Liver (tissue), 9 donors: Measurements from ENCODE around the gene TMEM94. TPM values are rescaled to one million over a fixed set of nuclear protein-coding genes. Genes with fewer than 3 reads are reported as not detected.

Experiments
- DNase-seq: peaks from one replicate; pipeline ENCODE4 v3.0.0-alpha.2; 2017; ENCODE audit warnings: low spot score
- H3K27ac ChIP-seq, 2 donors: one replicate each; pipeline ENCODE4 v1.7.0; 2013; ENCODE audit warnings: inconsistent platforms in 2 of 2, low read length in 2 of 2, control low read depth in 1 of 2, low read depth in 1 of 2, mild to moderate bottlenecking in 1 of 2
- H3K27me3 ChIP-seq, 4 donors: one replicate each; pipeline versions ENCODE4 v1.6.1 to v1.7.0; 2013; ENCODE audit warnings: low read length in 3 of 4, inconsistent platforms in 1 of 4, mild to moderate bottlenecking in 1 of 4, moderate library complexity in 1 of 4; ENCODE audit not compliant: control insufficient read depth in 4 of 4, insufficient read depth in 4 of 4
- H3K36me3 ChIP-seq, 4 donors: one replicate each; pipeline versions ENCODE4 v1.6.1 to v1.7.0; 2013; ENCODE audit warnings: low read length in 3 of 4, mild to moderate bottlenecking in 3 of 4, low read depth in 1 of 4, moderate library complexity in 1 of 4; ENCODE audit not compliant: control insufficient read depth in 4 of 4, insufficient read depth in 3 of 4
- H3K4me1 ChIP-seq, 4 donors: one replicate each; pipeline versions ENCODE4 v1.6.1 to v1.7.0; 2013; ENCODE audit warnings: low read length in 3 of 4, mild to moderate bottlenecking in 3 of 4, moderate library complexity in 1 of 4; ENCODE audit not compliant: control insufficient read depth in 4 of 4, insufficient read depth in 4 of 4
- H3K4me3 ChIP-seq, 3 donors: one replicate each; pipeline versions ENCODE4 v1.6.1 to v1.7.0; 2013; ENCODE audit warnings: low read length in 3 of 3, control low read depth in 1 of 3, low read depth in 1 of 3, mild to moderate bottlenecking in 1 of 3
- H3K9ac ChIP-seq, 2 donors: one replicate each; pipeline ENCODE4 v1.7.0; 2013; ENCODE audit warnings: low read length in 2 of 2, mild to moderate bottlenecking in 2 of 2, moderate library complexity in 2 of 2, control low read depth in 1 of 2, low read depth in 1 of 2
- H3K9me3 ChIP-seq, 4 donors: one replicate each; pipeline versions ENCODE4 v1.6.1 to v1.7.0; 2013; ENCODE audit warnings: low read length in 3 of 4; ENCODE audit not compliant: control insufficient read depth in 4 of 4
- EGR1 ChIP-seq, 2 donors: IDR thresholded peaks; 2 replicates each; pipeline ENCODE4 v1.6.1; 2016 to 2018; ENCODE audit warnings: antibody characterized with exemption in 2 of 2, low read depth in 2 of 2
- FOXA1 ChIP-seq: IDR thresholded peaks from 2 replicates; pipeline ENCODE4 v1.6.1; 2016; ENCODE audit warnings: antibody characterized with exemption
- FOXA2 ChIP-seq: IDR thresholded peaks from 2 replicates; pipeline ENCODE4 v1.6.1; 2016; ENCODE audit warnings: antibody characterized with exemption
- GABPA ChIP-seq, 2 donors: IDR thresholded peaks in 1 of 2; conservative IDR thresholded peaks in 1 of 2; 2 replicates each; pipeline ENCODE4 v1.6.1; 2016; ENCODE audit warnings: antibody characterized with exemption in 2 of 2, mild to moderate bottlenecking in 1 of 2, moderate library complexity in 1 of 2
- HNF4A ChIP-seq, 2 donors: conservative IDR thresholded peaks; 2 replicates each; pipeline ENCODE4 v1.6.1; 2016; ENCODE audit warnings: antibody characterized with exemption in 2 of 2, mild to moderate bottlenecking in 2 of 2
- HNF4G ChIP-seq: IDR thresholded peaks from 2 replicates; pipeline ENCODE4 v1.6.1; 2016; ENCODE audit warnings: antibody characterized with exemption
- JUND ChIP-seq, 2 donors: IDR thresholded peaks; 2 replicates each; pipeline ENCODE4 v1.6.1; 2016; ENCODE audit warnings: antibody characterized with exemption in 2 of 2
- NR2F2 ChIP-seq: IDR thresholded peaks from 2 replicates; pipeline ENCODE4 v1.6.1; 2016; ENCODE audit warnings: antibody characterized with exemption
- RAD21 ChIP-seq, 2 donors: IDR thresholded peaks; 2 replicates each; pipeline ENCODE4 v1.6.1; 2016; ENCODE audit warnings: antibody characterized with exemption in 2 of 2, mild to moderate bottlenecking in 2 of 2
- RXRA ChIP-seq, 2 donors: IDR thresholded peaks; 2 replicates each; pipeline ENCODE4 v1.6.1; 2017 to 2018; ENCODE audit warnings: antibody characterized with exemption in 2 of 2, mild to moderate bottlenecking in 1 of 2
- SP1 ChIP-seq: IDR thresholded peaks from 2 replicates; pipeline ENCODE4 v1.6.1; 2018; ENCODE audit warnings: antibody characterized with exemption, mild to moderate bottlenecking
- TAF1 ChIP-seq: conservative IDR thresholded peaks from 2 replicates; pipeline ENCODE4 v1.6.1; 2016; ENCODE audit warnings: antibody characterized with exemption, mild to moderate bottlenecking
- YY1 ChIP-seq: IDR thresholded peaks from 2 replicates; pipeline ENCODE4 v1.6.1; 2016; ENCODE audit warnings: antibody characterized with exemption, mild to moderate bottlenecking
- WGBS: extraction: QIAGEN DNeasy Blood & Tissue Kit; methylation state at CpG from one replicate; pipeline ENCODE4 v1.1.7; 2013; 5-methylcytosine and 5-hydroxymethylcytosine counted together
- polyA plus RNA-seq, 2 donors: library from polyadenylated mRNA; stranded (reverse) in 1 of 2; unstranded in 1 of 2; fragments of 200-250 nt in 1 of 2; fragments of >200 nt in 1 of 2; fragmentation: Nextera tagmentation in 1 of 2; extraction: Ambion mirVana in 1 of 2; gene quantifications; one replicate each; pipeline versions ENCODE4 v1.2.1 to v1.2.3, GENCODE V29; 2013 to 2015
- total RNA-seq, 2 donors: library from RNA; depleted of rRNA; stranded (reverse); fragments of >200 nt; gene quantifications; one replicate each; pipeline ENCODE4 v1.2.3, GENCODE V29; 2014
- TF ChIP-seq, protein P1 (sequence below): fragments of 150-350 bp; IDR thresholded peaks from 2 replicates; pipeline ENCODE4 v1.5.1; 2017; ENCODE audit warnings: improper control_type of control experiment, low read depth, low read length; ENCODE audit not compliant: missing input control
- TF ChIP-seq, protein P2 (sequence below): IDR thresholded peaks from 2 replicates; pipeline ENCODE4 v1.6.1; 2016; ENCODE audit warnings: antibody characterized with exemption
- TF ChIP-seq, protein P3 (sequence below): IDR thresholded peaks from 2 replicates; pipeline ENCODE4 v1.6.1; 2016; ENCODE audit warnings: antibody characterized with exemption, mild to moderate bottlenecking
- TF ChIP-seq, protein P4 (sequence below): IDR thresholded peaks from 2 replicates; pipeline ENCODE4 v1.6.1; 2016; ENCODE audit warnings: antibody characterized with exemption
- TF ChIP-seq, protein P5 (sequence below): IDR thresholded peaks from 2 replicates; pipeline ENCODE4 v1.6.1; 2016; ENCODE audit warnings: antibody characterized with exemption
- donor health status: healthy.
- donor health status: healthy.
- donor health status: healthy.
- donor health status: healthy.
- donor health status: healthy.

The TMEM94 gene
- total and polyA plus RNA-seq, 4 donors: 15.6 to 31.0 (median 20.1) TPM

DNA sequence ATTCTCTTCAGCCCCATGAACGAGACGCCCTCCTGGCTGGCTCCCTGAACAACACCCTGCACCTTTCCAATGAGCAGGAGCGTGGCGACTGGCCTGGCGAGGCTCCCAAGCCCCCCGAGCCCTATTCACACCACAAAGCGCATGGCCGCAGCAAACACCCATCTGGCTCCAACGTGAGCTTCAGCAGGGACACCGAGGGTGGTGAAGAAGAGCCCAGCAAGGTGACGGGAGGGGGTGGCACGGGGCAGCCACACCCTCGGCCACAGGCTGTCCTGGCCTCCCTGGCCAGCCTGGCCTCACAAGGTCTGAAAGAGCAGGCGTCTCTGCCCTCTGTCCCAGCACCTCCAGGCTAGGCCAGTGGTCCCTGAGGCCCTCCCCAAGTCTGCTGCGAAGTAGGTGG is 35.2 kb downstream of the TMEM94 start (continued):
- TF ChIP-seq, protein P1, sequence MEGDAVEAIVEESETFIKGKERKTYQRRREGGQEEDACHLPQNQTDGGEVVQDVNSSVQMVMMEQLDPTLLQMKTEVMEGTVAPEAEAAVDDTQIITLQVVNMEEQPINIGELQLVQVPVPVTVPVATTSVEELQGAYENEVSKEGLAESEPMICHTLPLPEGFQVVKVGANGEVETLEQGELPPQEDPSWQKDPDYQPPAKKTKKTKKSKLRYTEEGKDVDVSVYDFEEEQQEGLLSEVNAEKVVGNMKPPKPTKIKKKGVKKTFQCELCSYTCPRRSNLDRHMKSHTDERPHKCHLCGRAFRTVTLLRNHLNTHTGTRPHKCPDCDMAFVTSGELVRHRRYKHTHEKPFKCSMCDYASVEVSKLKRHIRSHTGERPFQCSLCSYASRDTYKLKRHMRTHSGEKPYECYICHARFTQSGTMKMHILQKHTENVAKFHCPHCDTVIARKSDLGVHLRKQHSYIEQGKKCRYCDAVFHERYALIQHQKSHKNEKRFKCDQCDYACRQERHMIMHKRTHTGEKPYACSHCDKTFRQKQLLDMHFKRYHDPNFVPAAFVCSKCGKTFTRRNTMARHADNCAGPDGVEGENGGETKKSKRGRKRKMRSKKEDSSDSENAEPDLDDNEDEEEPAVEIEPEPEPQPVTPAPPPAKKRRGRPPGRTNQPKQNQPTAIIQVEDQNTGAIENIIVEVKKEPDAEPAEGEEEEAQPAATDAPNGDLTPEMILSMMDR: no peak

DNA sequence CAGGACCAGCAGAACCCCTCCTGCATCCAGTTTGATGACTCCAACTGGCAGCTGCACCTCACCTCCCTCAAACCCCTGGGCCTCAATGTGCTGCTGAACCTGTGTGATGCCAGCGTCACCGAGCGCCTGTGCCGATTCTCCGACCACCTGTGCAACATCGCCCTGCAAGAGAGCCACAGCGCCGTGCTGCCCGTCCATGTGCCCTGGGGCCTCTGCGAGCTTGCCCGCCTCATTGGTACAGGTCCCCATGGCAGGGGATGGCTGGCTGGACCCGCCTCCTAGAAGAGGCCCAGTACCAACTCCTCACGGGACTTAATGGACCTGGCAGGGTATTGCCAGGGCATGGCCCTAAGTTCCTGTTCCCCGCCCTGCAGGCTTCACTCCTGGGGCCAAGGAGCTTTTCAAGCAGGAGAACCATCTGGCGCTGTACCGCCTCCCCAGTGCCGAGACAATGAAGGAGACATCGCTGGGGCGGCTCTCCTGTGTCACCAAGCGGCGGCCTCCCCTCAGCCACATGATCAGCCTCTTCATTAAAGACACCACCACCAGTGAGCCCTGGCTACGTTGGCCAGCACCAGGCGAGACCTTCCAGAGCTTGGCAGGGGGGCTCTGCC is 36.2 kb downstream of the TMEM94 start:
- no peak for DNase-seq
- peaks cover 4 to 59% (median 17%) of the 10 kb centered on the region in 4 donors for H3K36me3 ChIP-seq
- H3K4me3 ChIP-seq: no peak overlapping the region
- TF ChIP-seq GABPA (IDR thresholded peaks at IDR 0.05 in 1 of 2, conservative IDR thresholded peaks at IDR 0.05 in 1 of 2) (no peak), HNF4A (conservative IDR thresholded peaks at IDR 0.05) (no peak), RAD21 (IDR thresholded peaks at IDR 0.05) (no peak), SP1 (no peak), EGR1 (IDR thresholded peaks at IDR 0.05; ENCODE audit: low read depth in 2 of 2) (no peak), FOXA1 (no peak), NR2F2 (no peak), JUND (IDR thresholded peaks at IDR 0.05) (no peak), FOXA2 (no peak), RXRA (IDR thresholded peaks at IDR 0.05) (no peak), TAF1 (no peak), HNF4G (no peak), YY1 (no peak)
- TF ChIP-seq, protein P2, sequence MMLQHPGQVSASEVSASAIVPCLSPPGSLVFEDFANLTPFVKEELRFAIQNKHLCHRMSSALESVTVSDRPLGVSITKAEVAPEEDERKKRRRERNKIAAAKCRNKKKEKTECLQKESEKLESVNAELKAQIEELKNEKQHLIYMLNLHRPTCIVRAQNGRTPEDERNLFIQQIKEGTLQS: no peak
- TF ChIP-seq, protein P3, sequence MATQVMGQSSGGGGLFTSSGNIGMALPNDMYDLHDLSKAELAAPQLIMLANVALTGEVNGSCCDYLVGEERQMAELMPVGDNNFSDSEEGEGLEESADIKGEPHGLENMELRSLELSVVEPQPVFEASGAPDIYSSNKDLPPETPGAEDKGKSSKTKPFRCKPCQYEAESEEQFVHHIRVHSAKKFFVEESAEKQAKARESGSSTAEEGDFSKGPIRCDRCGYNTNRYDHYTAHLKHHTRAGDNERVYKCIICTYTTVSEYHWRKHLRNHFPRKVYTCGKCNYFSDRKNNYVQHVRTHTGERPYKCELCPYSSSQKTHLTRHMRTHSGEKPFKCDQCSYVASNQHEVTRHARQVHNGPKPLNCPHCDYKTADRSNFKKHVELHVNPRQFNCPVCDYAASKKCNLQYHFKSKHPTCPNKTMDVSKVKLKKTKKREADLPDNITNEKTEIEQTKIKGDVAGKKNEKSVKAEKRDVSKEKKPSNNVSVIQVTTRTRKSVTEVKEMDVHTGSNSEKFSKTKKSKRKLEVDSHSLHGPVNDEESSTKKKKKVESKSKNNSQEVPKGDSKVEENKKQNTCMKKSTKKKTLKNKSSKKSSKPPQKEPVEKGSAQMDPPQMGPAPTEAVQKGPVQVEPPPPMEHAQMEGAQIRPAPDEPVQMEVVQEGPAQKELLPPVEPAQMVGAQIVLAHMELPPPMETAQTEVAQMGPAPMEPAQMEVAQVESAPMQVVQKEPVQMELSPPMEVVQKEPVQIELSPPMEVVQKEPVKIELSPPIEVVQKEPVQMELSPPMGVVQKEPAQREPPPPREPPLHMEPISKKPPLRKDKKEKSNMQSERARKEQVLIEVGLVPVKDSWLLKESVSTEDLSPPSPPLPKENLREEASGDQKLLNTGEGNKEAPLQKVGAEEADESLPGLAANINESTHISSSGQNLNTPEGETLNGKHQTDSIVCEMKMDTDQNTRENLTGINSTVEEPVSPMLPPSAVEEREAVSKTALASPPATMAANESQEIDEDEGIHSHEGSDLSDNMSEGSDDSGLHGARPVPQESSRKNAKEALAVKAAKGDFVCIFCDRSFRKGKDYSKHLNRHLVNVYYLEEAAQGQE: no peak
- TF ChIP-seq, protein P4, sequence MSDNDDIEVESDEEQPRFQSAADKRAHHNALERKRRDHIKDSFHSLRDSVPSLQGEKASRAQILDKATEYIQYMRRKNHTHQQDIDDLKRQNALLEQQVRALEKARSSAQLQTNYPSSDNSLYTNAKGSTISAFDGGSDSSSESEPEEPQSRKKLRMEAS: no peak
- TF ChIP-seq, protein P1: no peak
- TF ChIP-seq, protein P5, sequence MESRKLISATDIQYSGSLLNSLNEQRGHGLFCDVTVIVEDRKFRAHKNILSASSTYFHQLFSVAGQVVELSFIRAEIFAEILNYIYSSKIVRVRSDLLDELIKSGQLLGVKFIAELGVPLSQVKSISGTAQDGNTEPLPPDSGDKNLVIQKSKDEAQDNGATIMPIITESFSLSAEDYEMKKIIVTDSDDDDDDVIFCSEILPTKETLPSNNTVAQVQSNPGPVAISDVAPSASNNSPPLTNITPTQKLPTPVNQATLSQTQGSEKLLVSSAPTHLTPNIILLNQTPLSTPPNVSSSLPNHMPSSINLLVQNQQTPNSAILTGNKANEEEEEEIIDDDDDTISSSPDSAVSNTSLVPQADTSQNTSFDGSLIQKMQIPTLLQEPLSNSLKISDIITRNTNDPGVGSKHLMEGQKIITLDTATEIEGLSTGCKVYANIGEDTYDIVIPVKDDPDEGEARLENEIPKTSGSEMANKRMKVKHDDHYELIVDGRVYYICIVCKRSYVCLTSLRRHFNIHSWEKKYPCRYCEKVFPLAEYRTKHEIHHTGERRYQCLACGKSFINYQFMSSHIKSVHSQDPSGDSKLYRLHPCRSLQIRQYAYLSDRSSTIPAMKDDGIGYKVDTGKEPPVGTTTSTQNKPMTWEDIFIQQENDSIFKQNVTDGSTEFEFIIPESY: no peak
- WGBS: 92% methylated on average over 23 of the region's 23 CpGs
- peaks cover 0 to 11% (median 4%) of the 10 kb centered on the region in 4 donors for H3K4me1 ChIP-seq
- H3K9me3 ChIP-seq: no peaks in the 10 kb centered on the region
- no peak overlapping the region for H3K9ac ChIP-seq
- no peak overlapping the region for H3K27ac ChIP-seq
- no peaks in the 10 kb centered on the region for H3K27me3 ChIP-seq
